CD4-positive, alpha-beta T cell treated with Interleukin-6 at 100 ng/mL for 8 hours (primary cell): Measurements from ENCODE around the gene ITGB3.

ENCODE experiments used
- DNase-seq: peaks from one replicate; pipeline ENCODE4 v3.0.0-alpha.2; 2020; ENCODE audit warnings: mixed read lengths, low spot score

Gene ITGB3

GRCh38 chr17:47338026-47338425 lies 84.4 kb downstream of the ITGB3 start:
- DNase-seq: no peak

- DNase-seq: no peak
These were observed 99.2 kb downstream of the ITGB3 start for GRCh38 chr17:47352848-47353247.

DNA sequence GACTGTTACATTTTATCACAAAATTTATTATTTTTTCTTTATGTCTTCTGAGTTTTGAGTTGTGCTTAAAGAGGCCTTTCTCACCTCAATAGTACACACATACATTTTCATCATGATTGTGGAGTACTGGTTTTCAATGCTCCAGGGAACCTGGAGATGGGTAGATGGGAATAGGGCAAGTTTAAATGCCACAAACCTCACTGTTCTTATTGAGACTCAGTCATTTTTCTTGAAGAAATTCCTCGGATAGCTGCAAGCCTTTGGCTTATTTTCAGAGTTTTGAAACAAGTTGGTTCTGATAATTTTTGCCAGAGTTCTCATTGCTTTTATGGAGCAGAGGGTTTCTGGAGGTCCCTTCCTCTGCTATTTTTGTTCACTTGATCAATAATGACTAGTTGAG lies 105.0 kb downstream of the ITGB3 start:
- DNase-seq: no peak
